ENCODE measurements around the gene DOCK3.

DNA sequence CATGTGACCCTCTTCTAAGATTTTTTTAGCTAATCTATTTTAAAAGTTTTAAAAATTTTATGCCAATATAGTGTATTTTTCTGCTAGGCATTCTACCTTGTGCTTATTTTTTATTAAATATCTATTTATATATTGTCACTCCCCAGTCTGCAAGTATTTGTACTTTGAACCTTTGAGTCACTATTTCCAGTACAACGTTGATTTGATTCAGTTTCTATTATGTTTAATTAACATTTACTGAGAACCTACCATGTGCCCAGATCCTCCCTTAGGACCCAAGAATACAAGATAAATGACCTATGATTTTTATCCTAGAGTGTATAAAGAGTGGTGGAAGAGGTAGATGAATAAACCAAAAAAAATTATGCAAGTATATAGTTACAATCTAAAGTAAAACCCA lies 311.2 kb downstream of the DOCK3 start:
- TF ChIP-seq SIN3A (IDR thresholded peaks at IDR 0.05; ENCODE audit: borderline replicate concordance, insufficient read depth, low read length) (no peak), TAF1 (IDR thresholded peaks at IDR 0.05; ENCODE audit: borderline replicate concordance, insufficient read depth, low read length) (no peak), POLR2AphosphoS5 (IDR thresholded peaks at IDR 0.05; ENCODE audit: low read depth, low read length) (no peak), FOXP2 (optimal IDR thresholded peaks at IDR 0.05; ENCODE audit: borderline replicate concordance, extremely low read depth, extremely low read length, insufficient read depth) (no peak)
- TF ChIP-seq, protein P1, sequence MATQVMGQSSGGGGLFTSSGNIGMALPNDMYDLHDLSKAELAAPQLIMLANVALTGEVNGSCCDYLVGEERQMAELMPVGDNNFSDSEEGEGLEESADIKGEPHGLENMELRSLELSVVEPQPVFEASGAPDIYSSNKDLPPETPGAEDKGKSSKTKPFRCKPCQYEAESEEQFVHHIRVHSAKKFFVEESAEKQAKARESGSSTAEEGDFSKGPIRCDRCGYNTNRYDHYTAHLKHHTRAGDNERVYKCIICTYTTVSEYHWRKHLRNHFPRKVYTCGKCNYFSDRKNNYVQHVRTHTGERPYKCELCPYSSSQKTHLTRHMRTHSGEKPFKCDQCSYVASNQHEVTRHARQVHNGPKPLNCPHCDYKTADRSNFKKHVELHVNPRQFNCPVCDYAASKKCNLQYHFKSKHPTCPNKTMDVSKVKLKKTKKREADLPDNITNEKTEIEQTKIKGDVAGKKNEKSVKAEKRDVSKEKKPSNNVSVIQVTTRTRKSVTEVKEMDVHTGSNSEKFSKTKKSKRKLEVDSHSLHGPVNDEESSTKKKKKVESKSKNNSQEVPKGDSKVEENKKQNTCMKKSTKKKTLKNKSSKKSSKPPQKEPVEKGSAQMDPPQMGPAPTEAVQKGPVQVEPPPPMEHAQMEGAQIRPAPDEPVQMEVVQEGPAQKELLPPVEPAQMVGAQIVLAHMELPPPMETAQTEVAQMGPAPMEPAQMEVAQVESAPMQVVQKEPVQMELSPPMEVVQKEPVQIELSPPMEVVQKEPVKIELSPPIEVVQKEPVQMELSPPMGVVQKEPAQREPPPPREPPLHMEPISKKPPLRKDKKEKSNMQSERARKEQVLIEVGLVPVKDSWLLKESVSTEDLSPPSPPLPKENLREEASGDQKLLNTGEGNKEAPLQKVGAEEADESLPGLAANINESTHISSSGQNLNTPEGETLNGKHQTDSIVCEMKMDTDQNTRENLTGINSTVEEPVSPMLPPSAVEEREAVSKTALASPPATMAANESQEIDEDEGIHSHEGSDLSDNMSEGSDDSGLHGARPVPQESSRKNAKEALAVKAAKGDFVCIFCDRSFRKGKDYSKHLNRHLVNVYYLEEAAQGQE (IDR thresholded peaks at IDR 0.05; ENCODE audit: insufficient read depth in 1 of 2, low read depth in 2 of 2, low read length in 2 of 2), result no peak

All from PFSK-1 (cell line).